CD4-positive, CD25-positive, alpha-beta regulatory T cell (primary cell): Measurements from ENCODE around the gene HCN2. TPM values are rescaled to one million over a fixed set of nuclear protein-coding genes. Genes with fewer than 3 reads are reported as not detected.
A peak's percentile ranks its signal among the peaks of the same experiment; 100 is the strongest.

Source experiments
- ATAC-seq, 2 donors: fragments of 150-1000 bp; cut with Tn5 transposase; one replicate each; pipeline ENCODE4 v1.10.0; 2021; ENCODE audit warnings: low read depth in 2 of 2, moderate number of reproducible peaks in 2 of 2, moderate library complexity in 1 of 2
- DNase-seq, 3 donors: peaks; one replicate each; pipeline versions ENCODE4 v3.0.0 to v3.0.0-alpha.2; 2012 to 2022; ENCODE audit warnings: mixed read lengths in 1 of 3
- H3K27ac ChIP-seq: one replicate; pipeline ENCODE4 v1.7.0; 2013; ENCODE audit warnings: mild to moderate bottlenecking, low read length; ENCODE audit not compliant: insufficient read depth, poor library complexity, severe bottlenecking
- H3K27me3 ChIP-seq: one replicate; pipeline ENCODE4 v1.7.0; 2013; ENCODE audit warnings: low read length; ENCODE audit not compliant: control insufficient read depth, insufficient read depth
- H3K36me3 ChIP-seq: one replicate; pipeline ENCODE4 v1.7.0; 2013; ENCODE audit warnings: mild to moderate bottlenecking, low read length, moderate library complexity; ENCODE audit not compliant: control insufficient read depth, insufficient read depth
- H3K4me1 ChIP-seq: 2 replicates; pipeline ENCODE4 v1.7.0; 2013; ENCODE audit warnings: mild to moderate bottlenecking, low read length; ENCODE audit not compliant: insufficient read depth, control insufficient read depth, poor library complexity, severe bottlenecking
- H3K4me3 ChIP-seq: one replicate; pipeline ENCODE4 v1.7.0; 2013; ENCODE audit warnings: low read depth, mild to moderate bottlenecking, low read length, moderate library complexity
- H3K9me3 ChIP-seq, 2 experiments: 1 replicate in 1 of 2; 2 replicates in 1 of 2; pipeline ENCODE4 v1.7.0; 2013; ENCODE audit warnings: low read length in 2 of 2, mild to moderate bottlenecking in 1 of 2, moderate library complexity in 1 of 2; ENCODE audit not compliant: control insufficient read depth in 2 of 2
- H3K27ac Mint-ChIP-seq, 3 donors: one replicate each; pipeline ENCODE4 v1.8.0; 2020 to 2022; ENCODE audit warnings: mild to moderate bottlenecking in 3 of 3, mixed read lengths in 3 of 3, moderate library complexity in 2 of 3
- H3K27me3 Mint-ChIP-seq: one replicate; pipeline ENCODE4 v1.8.0; 2022; ENCODE audit warnings: mild to moderate bottlenecking, mixed read lengths
- H3K36me3 Mint-ChIP-seq: one replicate; pipeline ENCODE4 v1.8.0; 2020; ENCODE audit warnings: mixed read lengths
- H3K4me1 Mint-ChIP-seq, 4 donors: one replicate each; pipeline ENCODE4 v1.8.0; 2020 to 2022; ENCODE audit warnings: mixed read lengths in 4 of 4, mild to moderate bottlenecking in 1 of 4
- H3K4me3 Mint-ChIP-seq, 4 donors: one replicate each; pipeline ENCODE4 v1.8.0; 2020 to 2022; ENCODE audit warnings: mild to moderate bottlenecking in 4 of 4, mixed read lengths in 4 of 4, moderate library complexity in 3 of 4
- H3K9me3 Mint-ChIP-seq, 7 donors: one replicate each; pipeline ENCODE4 v1.8.0; 2020 to 2022; ENCODE audit warnings: mixed read lengths in 7 of 7, mild to moderate bottlenecking in 3 of 7, moderate library complexity in 2 of 7
- polyA plus RNA-seq, 4 donors: library from polyadenylated mRNA; unstranded; fragments of 300-500 nt; fragmentation: Illumina TruSeq; gene quantifications; one replicate each; pipeline ENCODE4 v1.2.3, GENCODE V29; 2021
- total RNA-seq: library from RNA; stranded (reverse); gene quantifications from one replicate; pipeline ENCODE4 v1.2.3, GENCODE V29; 2022

Gene HCN2
- total and polyA plus RNA-seq, 5 donors from 2014 or later = 1.2 TPM; not detected in 4

GRCh38 chr19:629961-630714, 40.5 kb downstream of the HCN2 start:
- ATAC-seq = no peak
- Mint-ChIP-seq H3K27me3 (peaks cover 4% of the 10 kb centered on the region), H3K4me3 (peak overlapping the region in 1 of 4 donors; percentile 61), H3K27ac (peak overlapping the region in 2 of 3 donors; percentile 14 to 46), H3K4me1 (peaks cover 0 to 44% (median 15%) of the 10 kb centered on the region in 4 donors), H3K36me3 (peaks cover 14% of the 10 kb centered on the region), H3K9me3 (peaks cover 0 to 2% (median 0%) of the 10 kb centered on the region in 7 donors)
- Histone ChIP-seq H3K4me3 (no peak overlapping the region), H3K27me3 (no peaks in the 10 kb centered on the region), H3K36me3 (peaks cover 25% of the 10 kb centered on the region), H3K4me1 (peaks cover 25% of the 10 kb centered on the region), H3K9me3 (no peaks in the 10 kb centered on the region), H3K27ac (no peak overlapping the region)
- DNase-seq = no peak

- DNase-seq = peak in 1 of 3 donors; percentile 47
- Mint-ChIP-seq H3K36me3 (peaks cover 9% of the 10 kb centered on the region), H3K4me3 (peak overlapping the region; percentile 90 to 96 (median 95)), H3K27me3 (peaks cover 4% of the 10 kb centered on the region), H3K27ac (peak overlapping the region in 2 of 3 donors; percentile 94 to 96), H3K4me1 (peaks cover 0 to 43% (median 15%) of the 10 kb centered on the region in 4 donors), H3K9me3 (peaks cover 0 to 2% (median 0%) of the 10 kb centered on the region in 7 donors)
- peak overlapping the region; percentile 70 for H3K27ac ChIP-seq
- no peaks in the 10 kb centered on the region for H3K9me3 ChIP-seq
- no peaks in the 10 kb centered on the region for H3K27me3 ChIP-seq
- H3K4me1 ChIP-seq = peaks cover 25% of the 10 kb centered on the region
- no peak for ATAC-seq
- peak overlapping the region; percentile 70 for H3K4me3 ChIP-seq
- peaks cover 16% of the 10 kb centered on the region for H3K36me3 ChIP-seq
These were observed 42.9 kb downstream of the HCN2 start for GRCh38 chr19:632579-633067.

GRCh38 chr19:633068-633785, 43.5 kb downstream of the HCN2 start, which contains the start of gene POLRMT:
Gene POLRMT (minus strand): TSS chr19:633537. CDS start chr19:633512, 25 bp downstream.
- peaks cover 9% of the 10 kb centered on the region for H3K36me3 Mint-ChIP-seq
- peak; percentile 95 to 96 for ATAC-seq
- H3K4me3 ChIP-seq = peak within 1 kb of the TSS; percentile 70

GRCh38 chr19:633786-634639, 44.3 kb downstream of the HCN2 start:
- Mint-ChIP-seq H3K27ac (peak overlapping the region; percentile 52 to 96 (median 94)), H3K4me3 (peak overlapping the region; percentile 90 to 96 (median 95)), H3K4me1 (peaks cover 0 to 47% (median 14%) of the 10 kb centered on the region in 4 donors), H3K36me3 (peaks cover 2% of the 10 kb centered on the region), H3K9me3 (peaks cover 0 to 2% (median 0%) of the 10 kb centered on the region in 7 donors), H3K27me3 (peaks cover 4% of the 10 kb centered on the region)
- Histone ChIP-seq H3K9me3 (no peaks in the 10 kb centered on the region), H3K4me1 (peaks cover 29% of the 10 kb centered on the region), H3K36me3 (peaks cover 2% of the 10 kb centered on the region), H3K27me3 (no peaks in the 10 kb centered on the region), H3K27ac (peak overlapping the region; percentile 70), H3K4me3 (peak overlapping the region; percentile 69)
- no peak for DNase-seq
- ATAC-seq = no peak

More at GRCh38 chr19:633068-633785, 43.5 kb downstream of the HCN2 start, which contains the start of gene POLRMT:
- H3K4me3 Mint-ChIP-seq = peak within 1 kb of the TSS; percentile 90 to 96 (median 95)
- DNase-seq = peak; percentile 96 to 98 (median 96)
- peak within 1 kb of the TSS; percentile 52 to 96 (median 94) for H3K27ac Mint-ChIP-seq
- H3K27me3 ChIP-seq = no peaks in the 10 kb centered on the region
- peaks cover 4% of the 10 kb centered on the region for H3K27me3 Mint-ChIP-seq
- H3K36me3 ChIP-seq = peaks cover 10% of the 10 kb centered on the region
- peak within 1 kb of the TSS; percentile 70 for H3K27ac ChIP-seq
- H3K9me3 ChIP-seq = no peaks in the 10 kb centered on the region
- peaks cover 0 to 2% (median 0%) of the 10 kb centered on the region in 7 donors for H3K9me3 Mint-ChIP-seq
- H3K4me1 Mint-ChIP-seq = peaks cover 0 to 48% (median 15%) of the 10 kb centered on the region in 4 donors
- H3K4me1 ChIP-seq = peaks cover 25% of the 10 kb centered on the region

GRCh38 chr19:634975-635652, 45.4 kb downstream of the HCN2 start:
- H3K4me1 Mint-ChIP-seq = peaks cover 0 to 49% (median 18%) of the 10 kb centered on the region in 4 donors
- H3K4me3 ChIP-seq = no peak overlapping the region
- H3K36me3 ChIP-seq = no peaks in the 10 kb centered on the region
- ATAC-seq (no peak), DNase-seq (no peak)
- no peaks in the 10 kb centered on the region for H3K9me3 ChIP-seq
- H3K36me3 Mint-ChIP-seq = no peaks in the 10 kb centered on the region
- no peak overlapping the region for H3K27ac Mint-ChIP-seq
- no peaks in the 10 kb centered on the region for H3K27me3 ChIP-seq
- H3K4me1 ChIP-seq = peaks cover 38% of the 10 kb centered on the region
- H3K9me3 Mint-ChIP-seq = peaks cover 0 to 2% (median 0%) of the 10 kb centered on the region in 7 donors
- H3K27ac ChIP-seq = no peak overlapping the region
- H3K27me3 Mint-ChIP-seq = peaks cover 4% of the 10 kb centered on the region
- peak overlapping the region in 2 of 4 donors; percentile 25 to 61 for H3K4me3 Mint-ChIP-seq

GRCh38 chr19:638906-639252, 49.2 kb downstream of the HCN2 start:
- H3K27ac ChIP-seq = no peak overlapping the region

More at GRCh38 chr19:638906-639252, 49.2 kb downstream of the HCN2 start:
- Mint-ChIP-seq H3K4me1 (peaks cover 0 to 18% (median 6%) of the 10 kb centered on the region in 4 donors), H3K36me3 (no peaks in the 10 kb centered on the region), H3K9me3 (no peaks in the 10 kb centered on the region), H3K27me3 (no peaks in the 10 kb centered on the region), H3K27ac (peak overlapping the region in 1 of 3 donors; percentile 94), H3K4me3 (peak overlapping the region; percentile 76 to 96 (median 86))
- no peaks in the 10 kb centered on the region for H3K36me3 ChIP-seq
- DNase-seq = no peak
- no peak for ATAC-seq
- no peaks in the 10 kb centered on the region for H3K9me3 ChIP-seq
- no peaks in the 10 kb centered on the region for H3K27me3 ChIP-seq
- no peak overlapping the region for H3K4me3 ChIP-seq
- H3K4me1 ChIP-seq = peaks cover 19% of the 10 kb centered on the region
